Activated T-cell treated with anti-CD3 and anti-CD28 coated beads, Interleukin-2, amount 50 U/mL, for 24 hours (primary cell): ENCODE data around the gene TTLL13.
"Not testable (repeated sequence)": the region's sequence is repeated elsewhere in the genome, so short reads cannot be mapped to it uniquely, and the experiment has no call there.

ENCODE experiments used
- DNase-seq: peaks from one replicate; pipeline ENCODE4 v3.0.0-alpha.2; 2020
- H3K27ac Mint-ChIP-seq: 2 replicates; pipeline ENCODE4 v1.8.0; 2020; ENCODE audit warnings: mild to moderate bottlenecking, mixed read lengths
- H3K27me3 Mint-ChIP-seq: 2 replicates; pipeline ENCODE4 v1.8.0; 2020; ENCODE audit warnings: mixed read lengths
- H3K36me3 Mint-ChIP-seq: 2 replicates; pipeline ENCODE4 v1.8.0; 2020; ENCODE audit warnings: low read depth, mixed read lengths
- H3K4me1 Mint-ChIP-seq: 2 replicates; pipeline ENCODE4 v1.8.0; 2020; ENCODE audit warnings: low read depth, mixed read lengths
- H3K4me3 Mint-ChIP-seq: 2 replicates; pipeline ENCODE4 v1.8.0; 2020; ENCODE audit warnings: mild to moderate bottlenecking, moderate library complexity, mixed read lengths
- H3K9me3 Mint-ChIP-seq: 2 replicates; pipeline ENCODE4 v1.8.0; 2020; ENCODE audit warnings: mixed read lengths

TTLL13 gene

GRCh38 chr15:90300541-90300940 is 51.2 kb downstream of the TTLL13 start:
- no peak for DNase-seq
- Mint-ChIP-seq H3K27ac (no peak overlapping the region), H3K36me3 (no peaks in the 10 kb centered on the region), H3K4me1 (peaks cover 28% of the 10 kb centered on the region), H3K27me3 (no peaks in the 10 kb centered on the region), H3K4me3 (no peak overlapping the region), H3K9me3 (no peaks in the 10 kb centered on the region)

GRCh38 chr15:90300988-90301706 is 51.8 kb downstream of the TTLL13 start:
- no peaks in the 10 kb centered on the region for H3K36me3 Mint-ChIP-seq
- peaks cover 34% of the 10 kb centered on the region for H3K4me1 Mint-ChIP-seq
- H3K27me3 Mint-ChIP-seq: no peaks in the 10 kb centered on the region
- peak; percentile 77 for DNase-seq
- H3K4me3 Mint-ChIP-seq: no peak overlapping the region
- H3K27ac Mint-ChIP-seq: no peak overlapping the region
- no peaks in the 10 kb centered on the region for H3K9me3 Mint-ChIP-seq

- Mint-ChIP-seq H3K4me3 (no peak overlapping the region), H3K4me1 (peaks cover 41% of the 10 kb centered on the region), H3K9me3 (no peaks in the 10 kb centered on the region), H3K27ac (no peak overlapping the region), H3K36me3 (no peaks in the 10 kb centered on the region), H3K27me3 (no peaks in the 10 kb centered on the region)
- DNase-seq: no peak
These were observed 52.4 kb downstream of the TTLL13 start for GRCh38 chr15:90301707-90302300.

GRCh38 chr15:90305355-90305754 is 56.0 kb downstream of the TTLL13 start:
- H3K27ac Mint-ChIP-seq, H3K9me3 Mint-ChIP-seq, DNase-seq, H3K4me3 Mint-ChIP-seq, H3K27me3 Mint-ChIP-seq, H3K36me3 Mint-ChIP-seq: not testable (repeated sequence)
- H3K4me1 Mint-ChIP-seq: peaks cover 49% of the 10 kb centered on the region

GRCh38 chr15:90305932-90306331 is 56.6 kb downstream of the TTLL13 start:
- H3K4me3 Mint-ChIP-seq: peak overlapping the region; percentile 61
- peak overlapping the region; percentile 75 for H3K27ac Mint-ChIP-seq
- H3K36me3 Mint-ChIP-seq: no peaks in the 10 kb centered on the region
- no peaks in the 10 kb centered on the region for H3K27me3 Mint-ChIP-seq
- DNase-seq: no peak
- H3K4me1 Mint-ChIP-seq: peaks cover 49% of the 10 kb centered on the region
- H3K9me3 Mint-ChIP-seq: no peaks in the 10 kb centered on the region

GRCh38 chr15:90306560-90306959 is 57.2 kb downstream of the TTLL13 start:
- no peaks in the 10 kb centered on the region for H3K27me3 Mint-ChIP-seq
- H3K36me3 Mint-ChIP-seq: no peaks in the 10 kb centered on the region
- peaks cover 43% of the 10 kb centered on the region for H3K4me1 Mint-ChIP-seq
- peak overlapping the region; percentile 61 for H3K4me3 Mint-ChIP-seq
- H3K27ac Mint-ChIP-seq: peak overlapping the region; percentile 75
- no peaks in the 10 kb centered on the region for H3K9me3 Mint-ChIP-seq
- peak; percentile 51 for DNase-seq

GRCh38 chr15:90307661-90308060 is 58.3 kb downstream of the TTLL13 start:
- Mint-ChIP-seq H3K36me3 (no peaks in the 10 kb centered on the region), H3K4me1 (peaks cover 45% of the 10 kb centered on the region), H3K27ac (no peak overlapping the region), H3K4me3 (no peak overlapping the region), H3K9me3 (no peaks in the 10 kb centered on the region), H3K27me3 (no peaks in the 10 kb centered on the region)
- DNase-seq: no peak

GRCh38 chr15:90309020-90309419 is 59.7 kb downstream of the TTLL13 start:
- H3K4me1 Mint-ChIP-seq: peaks cover 40% of the 10 kb centered on the region
- H3K4me3 Mint-ChIP-seq: no peak overlapping the region
- no peak for DNase-seq
- H3K9me3 Mint-ChIP-seq: no peaks in the 10 kb centered on the region
- H3K36me3 Mint-ChIP-seq: no peaks in the 10 kb centered on the region
- no peaks in the 10 kb centered on the region for H3K27me3 Mint-ChIP-seq
- no peak overlapping the region for H3K27ac Mint-ChIP-seq
